Keratinocyte (primary cell): Measurements from ENCODE around the gene LZTR1.

Source experiments
- EZH2 ChIP-seq: IDR thresholded peaks from one replicate; pipeline ENCODE4 v1.6.1; 2012; ENCODE audit warnings: inconsistent platforms, mild to moderate bottlenecking, low read length, moderate library complexity
- TF ChIP-seq, protein P1 (sequence below), 3 experiments: IDR thresholded peaks in 1 of 3; conservative IDR thresholded peaks in 1 of 3; optimal IDR thresholded peaks in 1 of 3; 2 replicates in 2 of 3; 3 replicates in 1 of 3; pipeline versions ENCODE3 to v1.5.1; 2011; ENCODE audit warnings: low read length in 3 of 3, mild to moderate bottlenecking in 3 of 3, moderate library complexity in 2 of 3, control low read depth in 1 of 3, inconsistent platforms in 1 of 3; ENCODE audit not compliant: insufficient read depth in 2 of 3; ENCODE audit errors: extremely low read depth in 1 of 3

DNA sequence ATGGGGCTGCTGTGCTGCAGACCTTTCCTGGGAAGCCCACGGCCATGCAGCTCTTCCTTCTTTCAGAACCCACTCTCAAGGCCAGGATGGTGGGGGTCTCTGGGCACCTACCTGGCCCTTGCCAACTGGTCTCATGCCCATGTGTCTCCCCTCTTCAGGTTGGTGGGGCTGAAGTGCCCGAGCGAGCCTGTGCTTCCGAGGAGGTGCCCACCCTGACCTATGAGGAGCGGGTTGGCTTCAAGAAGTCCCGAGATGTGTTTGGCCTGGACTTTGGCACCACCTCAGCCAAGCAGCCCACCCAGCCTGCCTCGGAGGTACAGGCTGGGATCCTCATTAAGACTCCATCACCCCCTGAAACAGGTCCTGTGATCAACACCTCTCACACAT, 10.0 kb downstream of the LZTR1 start:
- TF ChIP-seq, protein P1, sequence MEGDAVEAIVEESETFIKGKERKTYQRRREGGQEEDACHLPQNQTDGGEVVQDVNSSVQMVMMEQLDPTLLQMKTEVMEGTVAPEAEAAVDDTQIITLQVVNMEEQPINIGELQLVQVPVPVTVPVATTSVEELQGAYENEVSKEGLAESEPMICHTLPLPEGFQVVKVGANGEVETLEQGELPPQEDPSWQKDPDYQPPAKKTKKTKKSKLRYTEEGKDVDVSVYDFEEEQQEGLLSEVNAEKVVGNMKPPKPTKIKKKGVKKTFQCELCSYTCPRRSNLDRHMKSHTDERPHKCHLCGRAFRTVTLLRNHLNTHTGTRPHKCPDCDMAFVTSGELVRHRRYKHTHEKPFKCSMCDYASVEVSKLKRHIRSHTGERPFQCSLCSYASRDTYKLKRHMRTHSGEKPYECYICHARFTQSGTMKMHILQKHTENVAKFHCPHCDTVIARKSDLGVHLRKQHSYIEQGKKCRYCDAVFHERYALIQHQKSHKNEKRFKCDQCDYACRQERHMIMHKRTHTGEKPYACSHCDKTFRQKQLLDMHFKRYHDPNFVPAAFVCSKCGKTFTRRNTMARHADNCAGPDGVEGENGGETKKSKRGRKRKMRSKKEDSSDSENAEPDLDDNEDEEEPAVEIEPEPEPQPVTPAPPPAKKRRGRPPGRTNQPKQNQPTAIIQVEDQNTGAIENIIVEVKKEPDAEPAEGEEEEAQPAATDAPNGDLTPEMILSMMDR (optimal IDR thresholded peaks at IDR 0.05 in 1 of 3, IDR thresholded peaks at IDR 0.05 in 1 of 3, conservative IDR thresholded peaks at IDR 0.05 in 1 of 3; ENCODE audit: extremely low read depth in 1 of 3, insufficient read depth in 2 of 3, low read length in 3 of 3), result no peak
- no peak for TF ChIP-seq EZH2
